ENCODE measurements around the gene MPV17L2. TPM values are rescaled to one million over a fixed set of nuclear protein-coding genes. Genes with fewer than 3 reads are reported as not detected.

MPV17L2 gene
- total and polyA plus RNA-seq, 2 of the 4 experiments (the other 2 are of a cell fraction), result 7.2 to 19.5 TPM

GRCh38 chr19:18144361-18144760 is 48.7 kb upstream of the MPV17L2 start (continued):
- TF ChIP-seq USF2 (IDR thresholded peaks at IDR 0.05; ENCODE audit: low read depth, low read length) (no peak), MAZ (IDR thresholded peaks at IDR 0.05; ENCODE audit: borderline replicate concordance, low read depth, low read length) (no peak), RCOR1 (IDR thresholded peaks at IDR 0.05; ENCODE audit: insufficient replicate concordance, low read length) (no peak)

- no peak overlapping the region for H2BK120ac ChIP-seq (ENCODE audit: low read depth, low read length)
- POLR2A ChIA-PET (ENCODE audit: unreplicated experiment), result no interaction called here
- no peak overlapping the region for H4K91ac ChIP-seq (ENCODE audit: insufficient read depth, low read depth, low read length)
- H2BK20ac ChIP-seq (ENCODE audit: low read depth, low read length), result no peak overlapping the region
- H2BK15ac ChIP-seq (ENCODE audit: low read depth, low read length), result no peak overlapping the region
- WGBS, 2 experiments (ENCODE audit: extremely low coverage in 2 of 2, insufficient read length in 1 of 2), result 100% methylated on average over 3 of the region's 28 CpGs; no CpG with 5 or more reads in 1 of the 2 experiments
- CTCF ChIA-PET, result no interaction called here
- no peak overlapping the region for H3K14ac ChIP-seq (replicated peaks; ENCODE audit: low read depth, low read length)
- dilution Hi-C loops (cut with HindIII; ENCODE audit: low sequenced_read_pairs, unreplicated experiment) (no loop called here), in situ Hi-C loops (cut with MboI; ENCODE audit: low sequenced_read_pairs) (no loop called here), intact Hi-C loops (cut with micrococcal nuclease) (no loop called here)
- H3K4me3 ChIP-seq (ENCODE audit: insufficient read depth, low read depth, low read length), result no peak overlapping the region
- no peak overlapping the region for H3K9ac ChIP-seq (ENCODE audit: low read depth, low read length)
- no peaks in the 10 kb centered on the region for H3K79me1 ChIP-seq (ENCODE audit: low read depth in 1 of 2, low read length in 2 of 2)
- H2BK5ac ChIP-seq (ENCODE audit: low read depth, low read length, poor library complexity, severe bottlenecking), result no peak overlapping the region
- H2AFZ ChIP-seq (replicated peaks; ENCODE audit: low read length, poor library complexity), result no peak overlapping the region
- H3K4ac ChIP-seq (ENCODE audit: low read depth, low read length), result no peak overlapping the region
- no peak overlapping the region for H3K27ac ChIP-seq (ENCODE audit: insufficient read depth, low read length)
- no peak for DNase-seq
- H3K27me3 ChIP-seq (ENCODE audit: control insufficient read depth, insufficient read depth, low read length), result no peaks in the 10 kb centered on the region
- H3K4me1 ChIP-seq (ENCODE audit: control insufficient read depth, insufficient read depth, low read length), result no peaks in the 10 kb centered on the region
- H2AK9ac ChIP-seq (replicated peaks; ENCODE audit: low read depth, low read length, poor library complexity), result no peak overlapping the region
- H3K9me3 ChIP-seq (ENCODE audit: control insufficient read depth, insufficient read depth, low read length), result no peaks in the 10 kb centered on the region
- ATAC-seq (ENCODE audit: low read depth), result no peak
- no peak overlapping the region for H3K4me2 ChIP-seq (ENCODE audit: low read depth, low read length)
- no peaks in the 10 kb centered on the region for H3K9me1 ChIP-seq (ENCODE audit: insufficient read depth, low read length)
- no peaks in the 10 kb centered on the region for H4K20me1 ChIP-seq (ENCODE audit: insufficient read depth, low read length)
- BruUV-seq (replicated peaks), result no TSS peak
- H3K23ac ChIP-seq (ENCODE audit: low read depth, low read length), result no peak overlapping the region
- peaks cover 46% of the 10 kb centered on the region for H3K36me3 ChIP-seq (ENCODE audit: control insufficient read depth, insufficient read depth, low read length)
- H3K18ac ChIP-seq (ENCODE audit: low read depth, low read length), result no peak overlapping the region
- H3K56ac ChIP-seq (ENCODE audit: extremely low read depth, insufficient read depth, low read length), result no peak overlapping the region
- no peak overlapping the region for H2AK5ac ChIP-seq (ENCODE audit: low read depth, low read length)
- H4K5ac ChIP-seq (ENCODE audit: low read depth, low read length), result no peak overlapping the region
- no peak overlapping the region for H4K8ac ChIP-seq (ENCODE audit: low read depth in 2 of 2, low read length in 2 of 2)
- TF ChIP-seq ELK1 (IDR thresholded peaks at IDR 0.05; ENCODE audit: borderline replicate concordance, low read depth, low read length) (no peak), CEBPB (IDR thresholded peaks at IDR 0.05; ENCODE audit: low read depth, low read length) (no peak), CTCF (conservative IDR thresholded peaks at IDR 0.05; ENCODE audit: low read depth, low read length) (no peak), POLR2A (IDR thresholded peaks at IDR 0.05; ENCODE audit: low read depth, low read length) (no peak), RAD21 (IDR thresholded peaks at IDR 0.05; ENCODE audit: low read length) (no peak), SMC3 (IDR thresholded peaks at IDR 0.05; ENCODE audit: low read depth, low read length) (no peak), RFX5 (IDR thresholded peaks at IDR 0.05; ENCODE audit: low read depth, low read length) (no peak), CHD1 (IDR thresholded peaks at IDR 0.05; ENCODE audit: low read depth, low read length) (no peak), NFE2L2 (IDR thresholded peaks at IDR 0.05; ENCODE audit: low read depth, low read length) (no peak), MXI1 (IDR thresholded peaks at IDR 0.05; ENCODE audit: borderline replicate concordance, low read depth, low read length) (no peak), MAZ (IDR thresholded peaks at IDR 0.05; ENCODE audit: borderline replicate concordance, low read depth, low read length) (no peak), USF2 (IDR thresholded peaks at IDR 0.05; ENCODE audit: low read depth, low read length) (no peak)
Observed at GRCh38 chr19:18144906-18145305, 48.1 kb upstream of the MPV17L2 start.

Measured in IMR-90 (cell line).